MM.1S (cell line): Measurements from ENCODE around the gene AGBL4.

ENCODE experiments used
- DNase-seq: peaks from one replicate; pipeline ENCODE4 v3.0.0-alpha.2; 2015
- H2AFZ ChIP-seq: fragments of 300-600 bp; sonication (generic); 2 replicates; pipeline ENCODE4 v1.6.0; 2016; ENCODE audit warnings: antibody characterized with exemption, low read length
- H3F3A ChIP-seq: fragments of 300-600 bp; sonication (generic); 2 replicates; pipeline ENCODE4 v1.6.1; 2016; ENCODE audit warnings: mild to moderate bottlenecking, antibody characterized with exemption, low read length, moderate library complexity, mixed read lengths; ENCODE audit not compliant: insufficient read depth
- H3K27ac ChIP-seq: fragments of 300-600 bp; sonication (generic); 2 replicates; pipeline ENCODE4 v1.5.1; 2016; ENCODE audit warnings: mild to moderate bottlenecking, low read length
- H3K27me3 ChIP-seq: fragments of 300-600 bp; sonication (generic); replicated peaks from 2 replicates; pipeline ENCODE4 v1.6.0; 2016; ENCODE audit warnings: low read length; ENCODE audit not compliant: insufficient read depth
- H3K36me3 ChIP-seq: fragments of 300-600 bp; sonication (generic); replicated peaks from 2 replicates; pipeline ENCODE4 v1.6.1; 2016; ENCODE audit warnings: mild to moderate bottlenecking, low read length, mixed read lengths; ENCODE audit not compliant: insufficient read depth
- H3K4me1 ChIP-seq: fragments of 300-600 bp; sonication (generic); 2 replicates; pipeline ENCODE4 v1.6.1; 2016; ENCODE audit warnings: low read length, mixed read lengths
- H3K4me2 ChIP-seq: fragments of 300-600 bp; sonication (generic); 2 replicates; pipeline ENCODE4 v1.6.0; 2016; ENCODE audit warnings: low read depth, low read length
- H3K4me3 ChIP-seq: fragments of 300-600 bp; sonication (generic); 2 replicates; pipeline ENCODE4 v1.5.1; 2016; ENCODE audit warnings: low read length, mixed read lengths
- H3K79me2 ChIP-seq: fragments of 300-600 bp; sonication (generic); 2 replicates; pipeline ENCODE4 v1.6.1; 2016; ENCODE audit warnings: mixed run types, low read length, mixed read lengths
- H3K9ac ChIP-seq: fragments of 300-600 bp; sonication (generic); 2 replicates; pipeline ENCODE4 v1.6.1; 2016; ENCODE audit warnings: low read length, mixed read lengths
- H3K9me2 ChIP-seq: fragments of 300-600 bp; sonication (generic); replicated peaks from 2 replicates; pipeline ENCODE4 v1.6.1; 2016; ENCODE audit warnings: mild to moderate bottlenecking, low read length, mixed read lengths; ENCODE audit not compliant: insufficient read depth
- H3K9me3 ChIP-seq: fragments of 300-600 bp; sonication (generic); replicated peaks from 2 replicates; pipeline ENCODE4 v1.6.1; 2016; ENCODE audit warnings: mild to moderate bottlenecking, low read length, mixed read lengths; ENCODE audit not compliant: insufficient read depth
- H4K20me1 ChIP-seq: fragments of 300-600 bp; sonication (generic); 2 replicates; pipeline ENCODE4 v1.6.1; 2016; ENCODE audit warnings: mild to moderate bottlenecking, low read length, moderate library complexity, mixed read lengths; ENCODE audit not compliant: insufficient read depth
- CTCF ChIP-seq: fragments of 300-600 bp; sonication (generic); IDR thresholded peaks from 2 replicates; pipeline ENCODE4 v1.5.1; 2016; ENCODE audit warnings: antibody characterized with exemption, low read length, mixed read lengths
- EZH2 ChIP-seq: fragments of 300-600 bp; sonication (generic); optimal IDR thresholded peaks from 2 replicates; pipeline ENCODE3; 2017; ENCODE audit warnings: low read depth, mild to moderate bottlenecking, antibody characterized with exemption, low read length, mixed read lengths
- EZH2phosphoT487 ChIP-seq: fragments of 300-600 bp; sonication (generic); IDR thresholded peaks from 2 replicates; pipeline ENCODE4 v1.6.1; 2018; ENCODE audit warnings: antibody characterized with exemption, low read length

The AGBL4 gene

GRCh38 chr1:48563021-48563420, 1460.7 kb downstream of the AGBL4 start:
- no peak overlapping the region for H3K27ac ChIP-seq
- no peaks in the 10 kb centered on the region for H3K79me2 ChIP-seq
- no peak overlapping the region for H3K9ac ChIP-seq
- H3K4me2 ChIP-seq, result no peak overlapping the region
- H2AFZ ChIP-seq, result no peak overlapping the region
- DNase-seq, result no peak
- H3K9me3 ChIP-seq, result no peaks in the 10 kb centered on the region
- no peaks in the 10 kb centered on the region for H3F3A ChIP-seq
- H4K20me1 ChIP-seq, result no peaks in the 10 kb centered on the region
- TF ChIP-seq EZH2 (no peak), EZH2phosphoT487 (no peak), CTCF (no peak)
- H3K27me3 ChIP-seq, result no peaks in the 10 kb centered on the region
- no peaks in the 10 kb centered on the region for H3K9me2 ChIP-seq
- no peaks in the 10 kb centered on the region for H3K4me1 ChIP-seq
- H3K36me3 ChIP-seq, result no peaks in the 10 kb centered on the region
- no peak overlapping the region for H3K4me3 ChIP-seq

GRCh38 chr1:48561444-48561843, 1462.3 kb downstream of the AGBL4 start:
- no peaks in the 10 kb centered on the region for H3K36me3 ChIP-seq
- no peaks in the 10 kb centered on the region for H3K79me2 ChIP-seq
- no peak overlapping the region for H3K4me2 ChIP-seq
- H3K9ac ChIP-seq, result no peak overlapping the region
- no peaks in the 10 kb centered on the region for H4K20me1 ChIP-seq
- no peak for DNase-seq
- no peak overlapping the region for H3K27ac ChIP-seq
- no peak overlapping the region for H3K4me3 ChIP-seq
- TF ChIP-seq CTCF (no peak), EZH2 (no peak), EZH2phosphoT487 (no peak)
- H3K9me3 ChIP-seq, result no peaks in the 10 kb centered on the region
- no peaks in the 10 kb centered on the region for H3K27me3 ChIP-seq
- H3K9me2 ChIP-seq, result no peaks in the 10 kb centered on the region
- no peaks in the 10 kb centered on the region for H3F3A ChIP-seq
- H2AFZ ChIP-seq, result no peak overlapping the region
- H3K4me1 ChIP-seq, result no peaks in the 10 kb centered on the region

GRCh38 chr1:48560577-48560976, 1463.2 kb downstream of the AGBL4 start:
- H4K20me1 ChIP-seq, result no peaks in the 10 kb centered on the region
- H3K79me2 ChIP-seq, result no peaks in the 10 kb centered on the region
- H2AFZ ChIP-seq, result no peak overlapping the region
- no peaks in the 10 kb centered on the region for H3F3A ChIP-seq
- no peak overlapping the region for H3K27ac ChIP-seq
- no peaks in the 10 kb centered on the region for H3K9me2 ChIP-seq
- DNase-seq, result no peak
- TF ChIP-seq CTCF, result no peak
- TF ChIP-seq EZH2, result no peak
- TF ChIP-seq EZH2phosphoT487, result no peak
- no peak overlapping the region for H3K9ac ChIP-seq
- H3K4me3 ChIP-seq, result no peak overlapping the region
- no peaks in the 10 kb centered on the region for H3K27me3 ChIP-seq
- H3K4me2 ChIP-seq, result no peak overlapping the region
- H3K9me3 ChIP-seq, result no peaks in the 10 kb centered on the region
- H3K36me3 ChIP-seq, result no peaks in the 10 kb centered on the region
- H3K4me1 ChIP-seq, result no peaks in the 10 kb centered on the region
